Hepatocyte (in vitro differentiated cells): ENCODE results near the gene RMDN2.

ENCODE experiments used
- CTCF ChIP-seq: fragments of 200-600 bp; sonication (generic); IDR thresholded peaks from 2 replicates; pipeline ENCODE4 v1.5.1; 2016; ENCODE audit warnings: antibody characterized with exemption, mild to moderate bottlenecking; ENCODE audit not compliant: poor library complexity
- EZH2 ChIP-seq: fragments of 200-600 bp; sonication (generic); IDR thresholded peaks from 2 replicates; pipeline ENCODE4 v1.6.1; 2016; ENCODE audit warnings: antibody characterized with exemption, mild to moderate bottlenecking, borderline replicate concordance

DNA sequence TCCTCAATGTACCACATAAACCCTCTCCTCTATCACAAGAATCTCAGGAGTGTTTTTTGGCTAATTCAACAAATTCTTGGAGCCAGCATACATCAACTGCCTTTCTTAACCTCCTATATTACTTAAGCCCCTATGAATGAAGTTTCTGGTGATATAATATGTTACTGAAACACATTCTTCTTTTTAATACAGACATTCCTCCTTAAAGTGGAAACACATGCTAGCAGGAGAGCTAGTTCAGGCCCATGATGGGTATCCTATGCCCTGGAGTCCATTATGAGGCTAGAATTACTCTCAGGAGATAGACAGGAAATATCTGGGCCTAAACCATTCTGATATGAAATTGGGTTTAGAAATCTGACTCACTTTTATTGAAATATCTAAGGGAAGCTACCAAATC, 26.6 kb upstream of the RMDN2 start:
- TF ChIP-seq EZH2 (no peak), CTCF (no peak)
